GM21390 (cell line): ENCODE measurements around the gene CYP46A1.

Source experiments
- ATAC-seq: cut with Tn5 transposase; IDR thresholded peaks from one replicate; pipeline ENCODE4 v1.9.1; 2021; ENCODE audit not compliant: unreplicated experiment

Gene CYP46A1

DNA sequence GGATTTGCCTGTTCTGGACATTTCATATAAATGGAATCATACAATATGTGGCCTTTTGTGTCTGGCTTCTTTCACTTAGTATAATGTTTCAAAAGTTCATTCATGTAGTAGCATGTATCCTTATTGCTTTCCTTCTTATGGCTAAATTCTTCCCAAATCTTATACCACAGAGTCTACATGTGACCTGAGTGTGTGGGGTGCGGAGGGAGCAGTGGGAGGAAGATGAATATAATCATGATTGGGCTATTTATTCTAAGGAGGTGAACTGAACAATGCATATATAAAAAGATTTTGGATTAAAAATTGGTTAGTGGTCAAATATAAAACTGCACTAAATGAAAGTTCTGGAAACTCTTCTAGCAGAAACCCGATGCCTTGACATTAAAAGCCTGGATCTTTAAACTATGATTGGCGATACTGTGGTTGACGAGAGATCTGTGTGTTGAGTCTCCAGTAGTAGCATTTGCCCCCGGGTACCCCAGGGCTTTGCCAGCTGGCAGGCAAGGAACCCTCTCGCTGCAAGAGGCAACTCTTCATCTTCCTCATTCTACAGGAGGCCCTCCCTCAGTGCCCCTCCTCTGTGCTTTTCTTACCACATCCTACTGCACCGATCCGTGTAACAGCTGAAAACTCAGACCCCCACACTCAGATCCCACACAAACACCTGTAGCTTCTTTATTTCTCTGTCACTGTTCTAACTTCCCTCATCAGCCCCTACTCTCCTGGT lies 2.6 kb downstream of the CYP46A1 start:
- no peak for ATAC-seq

DNA sequence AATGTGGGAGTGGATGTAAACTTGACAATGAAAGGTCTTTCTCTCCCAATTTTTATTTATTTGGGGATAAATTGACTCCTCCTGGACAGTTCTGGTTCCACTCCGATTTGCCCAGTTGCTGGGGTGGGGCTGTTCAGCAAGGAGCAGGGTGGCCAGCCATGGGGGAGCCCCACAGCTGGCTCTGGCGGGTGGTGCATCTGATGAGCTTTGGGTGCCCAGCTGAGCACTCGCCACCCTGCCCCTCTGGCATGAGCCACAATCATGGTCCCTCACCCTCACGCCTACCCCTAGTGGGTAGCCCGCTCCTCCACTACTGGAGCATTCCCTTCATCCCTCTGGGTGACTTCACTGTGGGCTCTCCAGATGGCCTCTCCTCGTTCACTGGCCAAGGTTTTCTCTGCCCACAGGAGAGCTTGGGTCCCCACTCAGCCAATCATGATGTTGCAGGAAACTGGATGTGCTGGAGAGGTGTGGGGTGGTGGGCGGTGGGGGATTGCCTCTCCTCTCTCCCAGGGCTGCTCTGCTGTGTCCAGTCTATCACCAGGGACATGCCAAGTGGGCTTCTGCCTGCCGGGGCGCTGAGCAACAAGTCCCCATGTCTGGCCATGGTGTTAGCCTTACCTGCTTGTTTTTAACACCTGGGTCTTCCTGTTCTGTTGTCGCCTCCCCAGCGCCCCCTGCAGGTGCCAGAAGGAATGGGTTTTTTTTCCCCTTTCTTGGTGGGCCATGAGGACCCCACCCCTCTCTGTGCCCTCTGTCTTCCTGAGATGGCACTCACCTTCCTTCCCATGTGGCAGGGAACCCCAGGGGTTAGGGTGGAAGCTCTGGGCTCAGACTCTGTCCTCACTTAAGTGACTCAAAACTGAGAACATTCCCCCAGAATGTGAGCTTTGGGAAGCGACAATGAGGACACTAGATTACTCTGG lies 3.4 kb downstream of the CYP46A1 start:
- ATAC-seq = no peak

GRCh38 chr14:99688210-99688581 lies 4.1 kb downstream of the CYP46A1 start:
- no peak for ATAC-seq

DNA sequence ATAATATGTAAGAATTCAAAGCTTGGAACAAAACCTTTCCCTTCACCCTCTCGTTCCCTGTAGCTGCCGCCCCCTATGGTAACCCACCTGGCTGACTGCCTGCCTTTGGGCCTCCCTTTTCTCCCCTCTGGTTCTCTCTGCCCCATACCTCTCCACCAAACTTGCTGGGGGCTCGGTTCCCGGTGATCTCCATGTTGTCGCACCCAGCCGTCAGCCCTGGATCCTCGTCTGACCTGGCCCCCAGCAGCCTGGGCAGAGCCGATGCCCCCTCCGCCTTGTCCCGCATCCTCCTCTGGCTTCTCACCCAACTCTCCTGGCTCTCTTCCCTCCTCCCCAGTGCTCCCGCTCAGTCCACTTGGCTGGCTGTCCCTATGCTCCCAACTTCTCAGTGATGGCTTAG lies 4.5 kb downstream of the CYP46A1 start:
- no peak for ATAC-seq

GRCh38 chr14:99689266-99690236 lies 5.5 kb downstream of the CYP46A1 start:
- ATAC-seq = no peak

DNA sequence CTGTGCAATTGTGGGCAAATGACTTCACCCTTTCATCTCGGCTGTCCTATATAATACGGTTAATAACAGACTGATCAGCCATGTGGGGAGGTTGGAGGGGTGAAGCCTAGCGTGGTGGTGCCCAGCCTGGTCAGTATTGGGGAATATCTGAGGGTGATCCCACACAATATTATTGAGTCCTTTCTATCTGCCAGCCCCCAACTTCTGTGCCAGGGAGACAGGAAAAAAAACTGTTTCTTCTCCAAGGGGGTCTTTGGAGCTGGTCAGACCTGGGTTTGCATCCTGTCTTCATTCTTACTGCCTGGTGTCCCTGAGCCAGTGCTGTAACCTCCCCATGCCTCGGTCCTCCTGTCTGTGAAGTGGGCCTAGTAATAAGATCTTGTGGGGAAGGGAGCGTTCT lies 6.5 kb downstream of the CYP46A1 start:
- ATAC-seq = no peak

DNA sequence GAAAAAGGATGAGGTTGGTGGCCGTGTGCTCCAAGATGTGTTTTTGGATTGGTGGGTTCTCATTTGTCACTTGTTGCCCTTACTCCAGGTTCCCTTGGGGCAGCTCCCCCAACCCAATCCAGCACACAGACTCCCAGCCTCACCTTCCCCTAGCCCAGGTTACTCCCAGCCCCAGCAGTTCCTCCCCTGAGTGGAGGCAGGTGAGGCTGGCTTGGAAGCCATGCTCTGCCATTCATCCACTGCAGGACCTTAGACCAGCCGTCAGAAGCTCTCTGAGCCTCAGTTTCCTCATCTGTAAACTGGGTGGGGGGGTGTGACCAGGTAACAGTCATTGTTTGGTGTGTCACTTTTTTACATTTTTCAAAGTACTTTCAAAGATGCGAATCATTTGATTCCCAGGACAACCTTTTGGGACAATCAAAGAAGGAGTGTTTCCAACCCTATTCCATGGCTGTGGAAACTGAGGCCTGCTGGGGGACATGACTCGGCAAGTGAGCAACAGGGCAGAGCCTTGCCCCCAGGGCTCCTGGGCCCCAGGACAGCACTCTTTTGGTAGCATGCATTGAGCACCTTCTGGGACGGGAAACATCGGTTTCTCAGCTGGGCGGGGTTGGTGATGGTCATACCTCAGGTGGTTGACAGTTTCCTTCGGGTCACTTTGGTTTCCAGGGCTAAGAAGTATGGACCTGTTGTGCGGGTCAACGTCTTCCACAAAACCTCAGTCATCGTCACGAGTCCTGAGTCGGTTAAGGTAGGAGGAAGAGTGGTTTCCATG lies 7.2 kb downstream of the CYP46A1 start:
- ATAC-seq = no peak

DNA sequence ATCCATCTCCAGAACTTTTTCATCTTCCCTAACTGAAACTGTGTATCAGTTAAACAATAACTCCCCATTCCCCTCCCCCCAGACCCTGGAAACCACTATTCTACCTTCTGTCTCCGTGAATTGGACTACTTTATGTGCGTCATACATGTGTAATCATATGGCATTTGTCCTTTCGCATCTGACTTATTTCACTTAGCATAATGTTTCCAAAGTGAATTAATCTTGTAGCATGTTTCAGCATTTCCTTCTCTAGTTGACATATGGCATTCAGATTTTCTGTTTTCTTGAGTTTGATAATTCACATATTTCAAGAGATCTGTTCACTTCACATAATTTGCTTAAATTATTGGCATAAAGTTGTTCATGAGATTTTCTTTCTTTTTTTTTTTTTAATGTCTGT lies 9.8 kb downstream of the CYP46A1 start:
- ATAC-seq = no peak

DNA sequence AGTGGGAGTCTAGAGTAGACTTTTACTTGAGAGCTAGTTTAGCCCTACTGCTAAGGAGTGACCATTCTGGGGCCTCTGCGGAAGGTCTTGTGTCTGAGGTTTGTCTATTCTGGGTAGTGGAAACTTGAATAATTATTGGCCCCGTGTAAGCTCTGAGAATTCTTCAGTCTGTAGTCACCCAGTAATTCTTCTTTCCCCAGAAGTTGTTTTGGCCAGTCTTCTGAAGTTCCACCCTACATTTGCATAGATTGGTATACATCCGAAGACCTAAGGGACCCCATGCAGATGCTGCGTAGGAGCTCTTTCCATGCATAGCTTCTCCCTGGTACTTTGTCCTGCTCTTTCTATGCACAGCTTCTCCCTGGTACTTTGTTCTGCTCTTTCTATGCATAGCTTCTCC lies 12.8 kb downstream of the CYP46A1 start:
- ATAC-seq = no peak

- no peak for ATAC-seq
Measured at GRCh38 chr14:99698236-99698635, 14.1 kb downstream of the CYP46A1 start.

DNA sequence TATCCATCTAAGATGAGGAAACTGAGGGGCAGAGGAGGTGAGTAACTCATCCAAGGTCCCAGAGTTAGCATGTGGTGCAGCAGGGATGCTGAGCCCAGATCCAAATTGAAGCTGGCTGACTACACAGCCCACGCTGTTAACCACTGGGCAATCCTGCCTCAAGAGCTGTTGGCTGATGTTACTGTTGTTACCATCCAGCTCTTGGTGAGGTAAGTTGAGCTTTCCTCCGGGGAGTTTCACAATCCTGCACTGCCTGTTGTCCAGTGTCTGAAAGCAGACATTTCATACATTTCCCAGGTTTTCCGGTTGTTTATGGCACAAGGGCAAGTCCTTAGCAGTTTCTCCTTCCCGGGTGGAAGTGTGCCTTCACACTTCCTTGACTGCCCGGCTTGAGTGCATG lies 14.5 kb downstream of the CYP46A1 start:
- ATAC-seq = no peak

- ATAC-seq = no peak
Measured at GRCh38 chr14:99699085-99699760, 15.1 kb downstream of the CYP46A1 start.

- ATAC-seq = no peak
Measured at GRCh38 chr14:99699861-99700260, 15.8 kb downstream of the CYP46A1 start.

- ATAC-seq = no peak
Measured at GRCh38 chr14:99700379-99700778, 16.3 kb downstream of the CYP46A1 start.

GRCh38 chr14:99701260-99701659 lies 17.2 kb downstream of the CYP46A1 start:
- ATAC-seq = no peak

- no peak for ATAC-seq
Measured at GRCh38 chr14:99702115-99702514, 18.0 kb downstream of the CYP46A1 start.

DNA sequence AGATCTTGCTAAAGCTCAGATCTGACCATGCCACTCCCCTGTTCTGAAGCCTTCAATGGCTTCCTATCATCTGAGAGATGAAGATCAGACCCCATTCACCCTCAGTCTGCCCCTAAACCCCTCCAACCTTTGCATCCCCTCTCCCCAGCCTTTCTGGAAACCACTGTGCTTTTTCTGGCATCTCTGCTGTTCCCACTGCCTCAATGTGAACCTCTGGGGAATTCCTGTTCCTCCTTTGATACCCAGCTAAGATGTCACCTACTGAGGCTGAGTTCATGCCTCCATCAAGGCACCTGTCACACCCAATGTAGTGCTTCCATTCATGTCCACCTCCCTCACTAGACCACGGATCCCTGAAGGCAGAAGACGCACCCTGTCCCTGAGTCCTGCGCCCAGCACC lies 19.3 kb downstream of the CYP46A1 start:
- no peak for ATAC-seq

GRCh38 chr14:99704037-99704436 lies 19.9 kb downstream of the CYP46A1 start:
- ATAC-seq = no peak

GRCh38 chr14:99706107-99706900 lies 22.2 kb downstream of the CYP46A1 start:
- no peak for ATAC-seq
